ENCODE results near the gene RPL23.
A peak's percentile ranks its signal among the peaks of the same experiment; 100 is the strongest.

Gene RPL23

DNA sequence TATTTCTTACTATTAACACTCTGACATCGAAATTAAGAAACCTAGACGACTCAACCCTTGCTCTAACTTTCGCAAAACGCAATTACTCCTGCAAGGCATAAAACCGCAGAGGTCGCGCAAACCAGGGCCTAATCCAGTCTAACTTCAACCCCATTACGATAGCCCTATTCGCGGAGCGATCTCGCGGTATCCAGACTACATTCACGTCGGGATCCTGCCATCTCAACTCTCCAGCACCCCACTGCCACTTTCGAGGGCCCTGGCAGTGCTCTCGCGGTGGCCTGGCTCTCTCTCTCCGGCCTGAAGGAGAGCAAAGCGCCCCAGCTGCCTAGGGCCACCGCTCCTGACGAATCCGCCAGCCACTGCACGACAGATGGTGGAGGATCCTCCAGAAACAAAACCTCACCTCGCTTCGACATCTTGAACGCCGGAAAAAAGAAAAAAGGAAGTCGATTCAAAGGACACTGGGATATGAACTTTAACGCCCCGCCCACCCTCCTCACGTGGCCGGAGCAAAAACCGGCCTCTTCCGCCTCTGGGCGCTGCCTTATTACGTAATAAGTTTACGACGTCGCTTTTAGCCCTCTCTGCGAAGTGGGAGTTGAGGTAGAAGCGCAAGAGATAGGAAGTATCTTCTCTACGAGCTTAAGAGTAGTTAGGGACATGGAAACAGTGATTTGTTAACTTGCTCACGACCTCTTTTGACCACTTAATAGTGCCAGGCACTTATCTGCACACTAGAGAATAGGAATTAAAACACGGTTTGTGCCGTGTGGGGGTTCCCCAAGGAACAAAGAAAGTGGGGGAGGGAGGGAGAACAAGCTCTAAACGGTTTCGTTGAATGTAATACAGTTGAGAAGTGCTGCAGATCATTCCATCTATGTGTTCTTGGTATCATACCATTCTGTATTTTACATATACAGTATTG is at the start of gene RPL23:
Gene RPL23, minus strand, starts transcription at position 430 of the 928 bp plus-strand sequence. Its CDS starts 11 bp downstream, at position 419.
- peak; percentile 32 to 97 (median 84) for DNase-seq

DNA sequence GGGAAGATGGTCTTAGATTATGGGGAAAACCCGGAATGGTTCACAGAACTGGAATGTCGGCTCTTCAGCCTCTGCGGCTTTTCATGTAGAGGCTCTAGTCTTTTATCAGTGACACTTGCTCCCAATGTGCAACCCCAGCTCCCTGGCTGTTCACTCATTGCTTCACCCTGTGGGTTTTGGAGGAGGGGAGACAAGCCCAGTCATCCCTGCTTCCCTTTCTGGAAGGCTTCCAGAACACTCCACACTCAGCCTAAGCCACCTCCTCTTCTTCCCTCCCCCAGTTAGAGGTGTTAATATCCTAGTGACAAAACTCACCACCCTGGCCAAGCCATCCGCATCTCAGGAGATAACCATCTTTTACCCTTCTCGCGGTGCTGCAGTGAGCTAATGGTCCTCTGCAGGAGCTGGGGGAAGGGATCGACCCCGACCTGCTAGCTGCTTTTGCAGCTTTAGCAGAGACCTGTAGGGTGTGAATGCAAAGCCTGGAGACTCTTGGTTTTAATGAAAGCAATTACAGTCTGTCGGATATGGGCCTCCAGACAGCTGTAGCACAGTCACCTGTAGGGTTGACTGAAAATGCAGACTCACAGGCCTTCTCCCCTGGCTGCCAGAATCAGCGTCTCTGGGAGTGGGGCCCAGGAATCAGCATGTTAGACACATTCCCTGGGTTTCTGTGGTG is 47.6 kb upstream of the RPL23 start:
- peak in 3 of 56 donors; percentile 16 to 27 (median 24) for DNase-seq

DNA sequence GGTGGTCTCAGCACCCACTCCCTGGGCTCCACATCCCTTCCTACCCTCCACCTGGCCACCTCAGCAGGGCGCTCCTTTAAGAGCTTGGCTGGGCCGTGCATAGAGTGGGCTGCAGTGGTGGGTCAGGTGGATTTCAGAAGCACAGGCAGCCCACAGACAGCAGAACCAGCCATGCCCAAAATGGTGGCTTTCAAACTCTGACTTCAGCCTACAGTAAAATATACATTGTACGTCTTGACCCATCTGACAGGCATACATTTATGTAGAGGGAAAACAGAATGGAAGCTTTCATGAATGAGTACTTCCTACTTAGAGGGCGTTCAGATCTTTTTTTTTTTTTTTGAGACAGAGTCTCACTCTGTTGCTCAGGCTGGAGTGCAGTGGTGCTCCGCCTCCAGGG is 45.9 kb upstream of the RPL23 start:
- no peak for DNase-seq

DNA sequence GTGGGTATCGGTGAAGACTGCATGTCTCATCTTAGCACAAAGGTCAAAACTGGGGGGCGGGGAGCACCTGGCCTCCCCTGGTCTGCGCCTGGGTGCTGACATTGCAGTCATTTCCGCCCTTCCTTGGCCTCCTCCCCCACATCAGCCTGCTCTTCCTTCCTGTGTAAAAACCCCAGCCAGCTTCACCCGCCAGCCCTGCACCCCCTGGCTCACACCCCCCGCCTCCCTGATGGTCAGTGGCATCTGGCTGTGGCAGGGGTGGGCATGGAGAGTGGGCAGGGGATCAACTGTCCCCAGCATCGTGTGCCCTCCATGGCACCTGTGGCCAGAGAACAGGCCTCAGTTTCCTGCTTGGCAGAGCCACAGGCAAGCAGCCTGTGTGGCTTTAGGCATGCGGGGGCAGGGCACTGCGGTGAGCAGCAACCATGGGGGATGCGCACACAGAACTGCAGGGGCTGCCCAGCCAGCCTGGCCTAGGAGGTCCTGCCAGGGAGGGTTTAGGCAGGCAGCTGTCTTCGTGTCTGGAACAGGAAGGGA is 45.4 kb upstream of the RPL23 start:
- peak in 1 of 56 donors; percentile 30 for DNase-seq

DNA sequence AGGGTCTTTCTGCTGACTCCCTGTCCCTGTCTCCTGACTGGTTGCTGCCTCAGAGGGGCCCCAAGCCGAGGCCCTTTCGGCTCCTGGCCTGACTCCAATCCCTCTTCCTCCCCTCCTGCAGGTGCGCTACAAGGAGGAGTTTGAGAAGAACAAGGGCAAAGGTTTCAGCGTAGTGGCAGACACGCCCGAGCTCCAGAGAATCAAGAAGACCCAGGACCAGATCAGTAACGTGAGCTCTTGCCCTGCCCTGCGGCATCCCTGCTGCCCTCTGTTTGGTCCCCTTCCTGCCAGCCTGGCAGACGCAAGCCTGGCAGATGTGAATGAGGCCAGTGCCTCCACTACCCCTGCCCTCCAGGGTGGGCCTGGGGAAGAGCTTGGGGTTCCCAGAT is 44.8 kb upstream of the RPL23 start:
- DNase-seq: no peak

DNA sequence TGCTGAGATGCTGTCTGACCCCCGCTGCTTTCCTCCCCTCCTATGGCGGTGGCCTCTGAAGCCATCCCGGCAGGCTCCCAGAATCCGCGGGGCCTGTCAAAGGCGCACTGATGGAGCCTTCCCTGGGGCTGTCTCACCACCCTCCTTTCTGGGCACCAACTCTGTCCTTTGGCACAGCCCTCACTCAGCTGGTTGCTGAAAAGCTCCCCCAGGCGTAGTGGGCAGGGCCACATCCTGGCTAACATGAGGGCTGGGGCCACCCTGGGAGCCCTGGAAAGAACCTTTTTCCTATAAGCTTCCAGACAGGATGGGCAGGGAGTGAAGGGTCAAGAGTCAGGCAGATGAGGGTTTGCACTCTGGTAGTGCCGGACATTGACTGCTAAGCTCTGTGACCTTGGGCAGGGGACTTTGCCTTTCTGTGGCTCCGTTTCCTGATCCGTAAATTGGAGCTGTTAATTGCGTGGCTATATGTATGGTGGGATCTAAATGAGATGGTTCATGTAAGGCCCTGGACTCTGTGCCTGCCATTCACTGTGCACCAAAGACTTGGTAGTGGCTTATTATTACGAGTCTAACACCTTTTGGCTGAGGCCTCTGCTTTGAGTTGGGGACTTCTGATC is 44.3 kb upstream of the RPL23 start:
- DNase-seq: peak in 7 of 56 donors; percentile 12 to 49 (median 27)

DNA sequence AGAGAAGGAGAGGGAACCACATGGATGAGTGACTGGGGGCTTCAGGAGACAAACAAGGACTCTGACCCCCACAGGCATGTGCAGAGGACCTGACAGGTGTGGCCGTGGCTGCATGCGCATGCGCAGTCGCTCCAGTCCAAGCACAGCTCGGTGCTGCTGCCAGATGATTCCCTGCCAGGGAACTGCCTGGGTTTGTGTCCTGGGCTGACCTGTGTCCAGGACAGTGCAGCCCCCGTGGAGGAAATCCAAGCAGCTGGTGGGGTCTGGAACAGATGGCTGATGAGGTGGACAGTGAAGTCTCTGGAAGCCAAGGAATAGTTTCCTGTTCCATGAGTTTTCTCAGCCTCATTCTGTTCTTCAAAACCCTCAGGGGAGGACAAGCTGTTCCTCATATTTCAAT is 43.7 kb upstream of the RPL23 start:
- DNase-seq: peak in 8 of 56 donors; percentile 14 to 38 (median 28)

DNA sequence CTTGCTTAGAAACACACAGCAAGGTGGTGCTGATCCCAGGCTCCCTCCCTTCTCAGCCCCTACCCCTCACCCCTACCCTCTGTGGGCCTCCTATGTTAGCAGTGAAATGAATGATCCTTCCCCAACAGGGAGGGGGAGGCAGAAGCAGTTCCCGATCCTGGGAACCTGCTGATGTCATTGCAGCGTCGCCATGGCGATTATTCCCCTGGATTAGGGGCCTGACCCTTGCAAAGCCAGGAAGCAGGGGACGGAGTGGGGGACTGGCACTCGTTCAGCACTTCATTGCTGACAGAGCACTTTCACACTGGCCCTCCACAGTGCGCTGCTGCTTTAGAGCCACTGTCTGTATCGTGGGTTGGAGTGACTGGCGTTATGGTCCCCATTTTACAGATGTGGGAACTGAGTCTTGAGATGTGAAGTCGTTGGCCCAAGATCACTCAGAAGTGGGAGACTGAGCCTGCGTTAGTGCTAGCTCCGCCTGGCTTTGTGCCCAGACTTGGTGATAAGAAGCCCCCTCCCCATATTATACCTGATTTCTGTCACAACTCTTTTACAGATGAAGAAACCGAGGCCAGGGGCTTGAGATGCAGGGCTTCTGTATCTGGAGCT is 42.9 kb upstream of the RPL23 start:
- no peak for DNase-seq

DNA sequence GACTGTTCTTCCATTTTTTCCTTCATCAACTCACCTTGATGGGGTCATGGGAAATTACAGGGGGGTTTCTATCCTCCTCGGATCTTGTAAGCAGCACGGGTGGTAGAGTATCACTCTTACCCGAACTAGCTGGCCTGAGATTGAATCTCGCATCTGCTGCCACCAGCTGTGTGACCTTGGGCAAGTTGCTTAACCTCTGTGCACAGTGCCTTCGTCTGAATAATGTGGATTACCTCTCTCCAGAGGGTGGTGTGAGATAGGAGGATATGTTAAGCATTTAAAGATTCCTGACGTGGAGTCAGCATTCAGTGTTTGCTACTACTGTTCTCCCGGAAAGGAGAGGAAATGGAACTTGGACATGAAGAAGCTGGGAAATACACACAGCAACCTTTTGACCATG is 40.8 kb upstream of the RPL23 start:
- no peak for DNase-seq

DNA sequence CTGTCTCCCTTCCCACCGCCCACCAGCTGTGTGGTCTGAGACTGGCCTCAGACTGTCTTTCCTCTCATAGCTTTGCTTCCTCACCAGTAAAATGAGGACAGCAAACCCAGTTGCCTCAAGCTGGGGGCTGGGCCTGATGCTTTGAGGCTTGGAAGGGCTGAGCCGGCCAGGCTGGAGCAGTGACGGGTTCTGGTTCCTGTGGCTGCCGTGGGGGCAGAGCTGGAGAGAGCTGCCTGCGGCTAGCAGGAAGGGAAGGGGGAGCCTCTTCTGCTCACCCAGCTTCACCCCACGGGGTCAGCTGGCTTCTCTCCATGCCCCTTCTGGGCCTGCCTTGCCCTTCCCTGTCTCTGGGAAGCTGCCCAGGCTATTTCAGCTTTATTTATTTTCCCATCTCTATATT is 40.1 kb upstream of the RPL23 start:
- DNase-seq: peak in 12 of 56 donors; percentile 9 to 52 (median 24)

DNA sequence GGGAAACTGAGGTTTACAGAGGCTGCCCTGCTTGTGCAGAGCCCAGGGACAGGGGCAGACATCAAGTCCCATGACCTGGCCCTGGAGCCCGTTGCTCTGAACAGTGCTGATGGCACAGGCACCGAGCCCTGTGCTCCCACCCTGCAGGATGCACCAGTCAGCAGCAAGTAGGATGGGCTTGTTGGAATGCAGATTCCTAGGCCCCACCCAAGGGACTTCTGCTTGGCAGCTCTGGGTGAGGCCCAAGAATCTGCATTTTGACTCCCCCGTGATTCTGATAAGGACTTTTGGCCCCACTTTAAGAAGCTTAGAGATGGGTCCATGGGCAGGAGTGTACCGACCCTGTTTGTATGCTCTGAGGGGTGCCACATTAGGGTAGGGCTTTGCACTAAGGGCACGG is 39.6 kb upstream of the RPL23 start:
- no peak for DNase-seq

DNA sequence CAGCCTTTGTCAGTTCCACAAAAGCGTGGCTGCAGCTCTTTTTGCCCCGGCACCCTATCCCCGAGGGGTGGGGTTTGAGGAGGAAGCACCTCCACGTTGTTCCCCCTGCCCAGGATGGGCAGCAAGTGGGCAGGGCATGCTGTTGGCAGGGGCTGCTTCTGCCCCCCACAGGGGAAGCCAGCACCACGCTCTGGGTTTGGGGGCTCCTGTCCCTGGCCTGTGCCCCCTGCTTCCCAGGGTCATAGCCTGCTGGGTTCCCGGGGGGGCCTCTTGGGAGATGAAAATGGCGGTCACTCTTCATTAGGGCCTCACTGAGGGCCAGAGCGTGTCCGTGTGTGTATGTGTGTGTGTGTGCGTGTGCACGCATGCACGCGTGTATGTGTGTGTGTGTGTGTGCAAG is 39.1 kb upstream of the RPL23 start:
- no peak for DNase-seq

DNA sequence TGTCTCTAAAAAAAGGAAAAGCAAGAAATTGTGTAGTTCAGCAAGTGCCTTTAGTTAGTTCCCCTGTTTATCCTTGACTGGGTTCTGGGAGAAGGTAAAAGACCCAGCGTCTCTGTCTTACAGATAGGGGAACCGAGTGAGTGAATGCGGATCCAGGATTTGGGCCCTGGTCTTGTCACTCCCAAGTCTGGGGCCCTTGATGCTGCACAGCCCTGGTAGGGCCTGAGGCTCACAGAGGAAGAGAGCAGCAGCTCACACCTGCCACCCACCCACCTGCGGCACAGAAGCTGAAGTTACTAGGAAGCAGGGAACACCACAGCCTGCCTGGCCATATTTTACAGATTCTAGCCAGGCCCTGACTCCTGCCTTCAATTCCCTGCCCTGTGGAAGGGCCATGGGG is 38.6 kb upstream of the RPL23 start:
- no peak for DNase-seq

DNA sequence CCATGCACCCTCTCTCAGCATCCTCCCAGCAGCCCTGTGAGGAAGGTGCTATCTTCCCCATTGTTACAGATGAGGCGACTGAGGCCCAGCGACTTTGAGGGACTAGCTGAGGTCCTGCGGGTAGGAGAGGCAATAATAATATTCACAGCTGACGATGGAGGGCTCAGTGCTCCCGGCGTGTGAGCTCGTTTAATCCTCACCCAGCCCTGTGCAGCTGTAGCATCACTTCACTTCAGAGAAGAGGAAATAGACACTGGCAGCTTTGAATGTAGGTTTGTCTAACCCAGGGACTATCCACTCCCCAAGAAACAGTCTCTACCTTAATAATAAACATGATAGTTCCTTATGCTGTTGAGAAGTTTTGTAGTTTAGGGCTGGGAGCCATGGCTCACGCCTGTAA is 37.9 kb upstream of the RPL23 start:
- no peak for DNase-seq

DNA sequence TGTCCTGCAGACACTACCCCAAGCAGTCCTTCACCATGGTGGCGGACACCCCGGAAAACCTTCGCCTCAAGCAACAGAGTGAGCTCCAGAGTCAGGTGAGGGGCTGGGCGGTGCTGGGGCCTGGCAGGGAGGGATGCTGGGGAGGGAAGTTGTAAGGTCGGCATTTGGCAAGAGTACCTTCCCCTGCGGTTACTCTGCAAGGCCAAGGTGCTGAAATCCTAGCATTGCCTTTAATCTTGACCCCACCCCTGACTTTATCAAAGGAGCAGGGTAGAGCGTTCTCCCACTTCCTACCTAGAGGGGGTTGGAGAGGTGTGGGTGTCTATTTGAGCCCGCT is 36.9 kb upstream of the RPL23 start:
- no peak for DNase-seq

DNA sequence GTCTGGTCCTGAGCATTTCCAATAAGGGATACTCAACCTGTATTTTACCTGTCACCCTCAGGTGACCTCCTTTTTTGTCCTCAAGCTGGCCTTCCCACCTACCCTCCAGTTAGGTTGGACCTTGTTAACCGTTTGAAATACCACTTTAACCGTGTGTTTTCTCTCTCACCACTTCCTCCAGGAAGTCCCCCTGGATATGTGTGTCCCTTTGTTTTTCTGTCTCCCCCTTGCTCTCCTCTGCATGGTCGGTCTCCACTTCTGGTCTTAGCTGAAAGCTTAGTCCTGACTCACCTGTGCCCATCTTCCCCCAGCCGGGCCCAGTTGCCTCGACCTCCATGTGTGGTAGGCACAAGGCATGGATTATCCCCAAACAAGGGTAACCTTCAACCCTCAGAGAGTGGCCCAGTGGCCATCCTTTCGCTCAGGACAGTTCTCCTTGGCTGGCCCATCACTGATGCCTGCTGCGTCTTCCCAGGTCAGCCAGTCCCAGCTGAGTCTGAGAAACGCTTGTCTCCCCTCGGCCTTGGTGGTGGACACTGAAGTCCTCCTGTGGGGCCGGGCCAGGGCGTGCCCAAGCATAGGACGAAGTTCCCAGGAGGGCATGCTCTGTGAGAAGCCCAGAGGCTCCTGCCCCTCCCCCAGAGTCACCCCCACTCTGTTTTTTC is 36.4 kb upstream of the RPL23 start:
- no peak for DNase-seq

DNA sequence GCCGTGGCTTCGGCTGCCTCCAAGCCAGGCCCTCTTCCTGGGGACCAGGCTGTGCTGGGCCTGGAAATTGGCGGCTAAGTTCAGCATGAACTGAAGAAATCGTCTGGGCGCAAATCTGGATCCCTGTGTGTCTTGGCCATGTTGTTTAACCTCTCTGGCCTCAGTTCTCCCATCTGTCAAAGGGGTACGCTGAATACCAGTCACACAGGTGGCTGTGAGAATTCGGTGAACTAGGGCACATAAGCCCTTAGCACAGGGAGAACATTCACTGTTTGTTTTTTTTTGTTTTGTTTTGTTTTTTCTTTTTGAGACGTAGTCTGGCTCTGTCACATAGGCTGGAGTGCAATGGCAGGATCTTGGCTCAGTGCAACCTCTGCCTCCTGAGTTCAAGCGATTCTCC is 35.3 kb upstream of the RPL23 start:
- no peak for DNase-seq

DNA sequence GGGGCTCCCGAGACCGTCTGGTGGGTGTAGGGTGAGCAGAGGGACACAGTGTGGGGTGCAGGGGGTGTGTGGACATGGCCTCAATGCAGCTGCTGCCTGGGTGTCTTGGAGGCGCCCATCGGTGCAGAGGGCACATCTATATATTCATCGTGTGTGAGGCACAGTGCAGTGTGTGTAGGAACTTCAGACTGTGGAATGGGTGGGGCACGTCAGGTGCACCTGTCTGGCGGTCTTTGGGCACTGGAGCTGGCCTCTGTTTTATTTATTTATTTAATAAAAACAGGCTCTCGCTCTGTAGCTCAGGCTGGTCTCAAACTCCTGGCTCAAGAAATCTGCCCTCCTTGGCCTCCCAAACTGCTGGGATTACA is 33.1 kb upstream of the RPL23 start:
- DNase-seq: no peak

DNA sequence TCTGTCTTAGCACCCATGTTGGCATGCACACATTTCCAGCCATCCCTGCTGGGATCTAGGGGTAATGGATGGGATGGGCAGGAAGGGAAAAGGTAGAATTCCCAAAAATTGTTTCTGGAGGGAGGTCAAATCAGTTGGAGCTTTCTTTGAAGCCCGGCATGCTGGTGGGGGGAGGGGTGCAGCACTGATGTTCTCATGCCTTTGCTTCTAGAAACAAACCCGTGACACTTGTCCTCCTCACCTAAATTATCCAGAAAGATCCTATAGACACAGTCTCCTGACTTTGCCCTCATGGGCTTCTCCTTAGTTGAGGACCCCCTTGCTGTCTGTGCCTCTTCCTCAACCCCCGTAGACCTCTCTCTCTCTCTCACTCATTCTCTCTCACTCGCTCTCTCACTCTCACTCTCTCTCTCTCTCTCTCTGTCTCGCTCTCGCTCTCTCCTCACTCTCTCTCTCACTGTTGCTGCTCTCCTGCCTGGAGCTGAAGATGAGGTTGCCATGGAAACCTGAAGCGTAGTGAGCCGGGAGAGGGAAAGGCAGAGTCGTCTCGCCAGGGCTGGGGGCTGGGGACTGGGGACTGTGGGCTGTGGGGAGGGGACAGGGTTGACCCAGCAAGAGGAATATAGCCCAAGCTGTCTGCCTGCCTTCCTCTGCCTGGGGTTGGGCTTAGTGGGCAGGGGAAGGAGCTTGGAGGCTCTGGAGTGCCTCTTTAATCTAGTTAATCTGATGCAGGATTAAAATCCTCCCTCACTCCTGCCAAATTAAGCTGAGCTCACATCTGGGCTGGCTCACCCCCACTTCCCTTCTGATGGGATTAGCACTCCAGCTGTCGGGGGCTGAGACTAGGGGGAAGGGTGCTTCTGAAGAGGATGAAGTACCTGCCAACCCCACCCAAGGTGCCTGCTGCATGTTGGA is 32.5 kb upstream of the RPL23 start:
- peak in 44 of 56 donors; percentile 18 to 84 (median 52) for DNase-seq

Data from amygdala (tissue), 56 donors.